ENCODE results near the gene MRNIP.

- TF ChIP-seq CTCF (IDR thresholded peaks at IDR 0.05; ENCODE audit: insufficient read depth, low read length) (no peak), POLR2AphosphoS5 (IDR thresholded peaks at IDR 0.05; ENCODE audit: low read depth) (no peak), GABPA (IDR thresholded peaks at IDR 0.05; ENCODE audit: low read depth) (no peak), REST (IDR thresholded peaks at IDR 0.05; ENCODE audit: insufficient replicate concordance, low read depth) (no peak)
Observed at GRCh38 chr5:179907556-179908324, 49.1 kb upstream of the MRNIP start, which contains the start of gene TBC1D9B.

Measured in HL-60 (cell line).